Central memory CD4-positive, alpha-beta T cell (primary cell): ENCODE data around the gene CUTC.
"Not testable (repeated sequence)": the region's sequence is repeated elsewhere in the genome, so short reads cannot be mapped to it uniquely, and the experiment has no call there.

Experiments used
- DNase-seq: peaks from one replicate; pipeline ENCODE4 v3.0.0; 2022

The CUTC gene

DNA sequence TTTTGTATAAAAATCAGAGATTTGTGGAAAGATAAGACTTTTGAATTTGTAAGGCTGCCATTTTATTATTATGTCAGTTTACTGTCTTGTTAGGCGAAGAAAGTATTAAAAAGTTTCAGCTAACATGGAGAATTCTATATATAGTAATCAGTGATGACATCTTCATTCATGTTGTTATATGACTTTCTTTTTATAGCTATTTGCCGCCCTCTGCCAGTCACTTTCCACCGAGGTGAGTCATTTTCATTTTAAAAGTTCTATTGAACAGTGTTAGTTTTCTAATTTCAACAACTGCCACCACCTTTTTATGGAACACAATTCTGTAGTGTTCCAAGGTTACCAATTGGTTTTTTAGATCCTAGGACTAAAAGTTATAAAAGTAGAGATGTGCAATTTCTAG lies 11.8 kb downstream of the CUTC start:
- DNase-seq: no peak

GRCh38 chr10:99746166-99746565 lies 14.1 kb downstream of the CUTC start:
- not testable (repeated sequence) for DNase-seq

- no peak for DNase-seq
Measured at GRCh38 chr10:99748823-99749451, 16.9 kb downstream of the CUTC start.

DNA sequence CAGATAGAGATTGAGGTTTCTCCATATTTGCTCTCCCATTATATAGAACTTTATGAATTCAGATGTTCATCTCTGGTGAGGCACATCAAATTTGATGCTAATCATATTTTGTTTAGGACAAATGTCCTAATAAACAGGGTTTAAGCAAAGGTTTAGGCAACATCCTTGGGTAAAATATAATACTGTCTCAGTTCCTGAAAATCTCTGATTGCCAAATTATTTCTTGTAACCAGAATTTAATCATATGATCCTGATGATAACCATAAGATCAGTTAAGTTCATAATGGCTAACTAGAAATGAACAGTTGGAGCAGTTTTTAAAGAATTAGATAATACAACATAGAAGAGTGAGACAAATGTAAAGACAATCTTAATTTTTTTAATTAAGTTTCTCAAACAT lies 18.6 kb downstream of the CUTC start:
- DNase-seq: no peak

DNA sequence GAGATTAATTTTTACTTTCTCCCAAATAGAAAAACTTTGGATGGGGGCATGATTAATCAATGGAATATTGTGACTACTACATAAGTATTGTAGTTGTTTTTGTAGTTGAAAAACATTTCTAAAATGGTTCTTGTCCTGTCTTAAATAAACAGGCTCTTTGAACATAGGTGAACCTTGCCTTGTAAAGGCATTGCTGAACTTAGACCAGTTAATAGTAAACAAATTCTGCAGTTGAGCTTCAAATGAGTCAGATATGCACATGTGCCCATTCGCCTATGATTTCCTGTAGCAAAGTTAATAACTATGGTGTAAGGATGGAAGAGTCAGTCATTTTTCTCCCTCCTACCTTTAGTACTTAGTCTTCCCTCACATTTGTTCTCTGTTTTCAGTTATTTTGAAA lies 22.6 kb downstream of the CUTC start:
- no peak for DNase-seq

DNA sequence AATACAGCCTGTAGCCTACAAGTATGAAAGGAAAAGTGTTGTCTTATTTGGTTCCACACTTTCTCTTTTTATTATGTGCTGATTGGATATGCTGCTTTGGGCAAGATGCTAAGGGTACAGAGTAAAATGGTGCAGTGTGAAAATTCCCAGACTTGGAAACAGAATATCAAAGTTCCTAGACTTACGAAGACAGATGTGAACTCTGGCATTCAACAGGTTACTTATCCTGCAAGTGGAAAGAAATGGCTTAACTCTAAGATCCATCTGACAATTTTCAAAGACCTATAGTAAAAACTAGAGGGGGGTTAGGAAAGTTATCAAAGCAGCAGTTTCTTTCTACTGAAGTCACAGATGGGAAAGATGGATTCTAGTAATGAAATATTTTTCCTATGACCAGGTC lies 24.1 kb downstream of the CUTC start:
- DNase-seq: no peak

GRCh38 chr10:99758211-99758891 lies 26.3 kb downstream of the CUTC start:
- no peak for DNase-seq

DNA sequence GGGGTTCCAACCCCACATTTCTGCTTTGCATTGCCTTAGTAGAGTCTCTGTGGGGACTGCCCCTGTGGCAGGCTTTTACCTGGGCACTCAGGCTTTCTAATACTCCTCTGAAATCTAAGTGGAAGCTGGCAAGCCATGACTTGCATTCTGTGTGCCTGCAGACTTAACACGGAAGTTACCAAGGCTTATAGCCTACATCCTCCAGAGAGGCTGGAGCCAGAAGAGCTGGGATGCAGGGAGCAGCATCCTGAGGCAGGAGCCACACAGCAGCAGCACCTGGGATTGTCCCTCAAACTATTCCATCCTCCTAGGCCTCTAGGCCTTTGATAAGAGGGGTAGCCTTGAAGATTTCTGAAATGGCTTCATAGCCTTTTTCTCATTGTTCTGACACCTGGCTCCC lies 28.3 kb downstream of the CUTC start:
- no peak for DNase-seq

DNA sequence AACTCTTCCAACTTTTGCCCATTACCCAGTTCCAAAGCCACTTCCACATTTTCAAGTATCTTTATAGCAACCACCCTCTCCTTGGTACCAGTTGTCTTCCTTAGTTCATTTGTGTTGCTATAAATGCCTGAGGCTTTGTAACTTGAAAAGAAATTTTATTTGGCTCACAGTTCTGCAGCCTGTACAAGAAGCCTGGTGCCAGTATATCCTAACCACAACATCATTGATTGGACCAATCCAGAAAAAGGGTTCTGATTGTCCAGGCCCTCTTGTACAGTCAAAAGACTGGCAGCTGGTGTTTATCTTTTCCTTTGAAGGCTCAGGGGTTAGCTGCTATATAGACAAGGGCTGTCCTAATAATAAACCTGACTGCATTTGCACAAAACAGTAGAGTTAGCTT lies 29.3 kb downstream of the CUTC start:
- no peak for DNase-seq

GRCh38 chr10:99765672-99766301 lies 33.8 kb downstream of the CUTC start:
- DNase-seq: no peak

GRCh38 chr10:99766302-99766681 lies 34.3 kb downstream of the CUTC start:
- DNase-seq: no peak

DNA sequence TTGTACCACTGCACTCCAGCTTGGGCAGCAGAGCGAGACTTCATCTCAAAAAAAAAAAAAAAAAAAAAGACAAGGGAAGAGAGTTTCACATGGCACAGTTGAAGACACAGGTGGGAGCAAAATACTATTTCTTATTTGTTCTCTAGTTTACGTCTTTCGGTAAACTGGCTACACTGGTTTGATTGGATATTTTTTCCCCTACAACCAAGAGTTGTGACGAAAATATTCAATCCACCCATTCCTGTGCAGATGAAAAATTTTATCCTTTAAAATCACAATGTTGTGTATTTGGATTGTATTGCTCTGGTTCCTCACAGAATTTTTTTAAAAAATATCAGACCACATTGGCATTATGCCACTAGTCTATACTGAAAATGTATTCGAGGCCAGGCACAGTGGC lies 35.9 kb downstream of the CUTC start:
- DNase-seq: no peak

- DNase-seq: no peak
Measured at GRCh38 chr10:99768556-99768955, 36.5 kb downstream of the CUTC start.

DNA sequence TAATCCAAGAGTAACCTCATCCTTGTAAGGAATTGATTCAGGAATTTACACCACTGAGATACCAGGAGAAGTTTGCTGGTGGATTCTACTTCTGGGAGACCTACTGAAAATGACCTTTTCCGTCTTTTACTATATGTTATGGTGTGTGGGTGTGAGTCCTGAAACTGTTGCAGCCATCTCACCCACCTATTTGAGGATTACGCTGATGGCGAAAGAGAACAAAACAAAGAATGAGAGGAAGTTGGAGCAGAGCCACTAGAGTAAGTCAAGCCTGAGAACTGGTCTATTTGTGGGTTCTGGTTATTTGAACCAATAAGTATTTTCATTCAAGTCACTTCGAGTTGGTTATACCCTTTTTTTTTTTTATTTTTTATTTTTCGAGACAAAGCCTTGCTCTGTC lies 37.7 kb downstream of the CUTC start:
- no peak for DNase-seq

GRCh38 chr10:99770408-99771045 lies 38.5 kb downstream of the CUTC start:
- no peak for DNase-seq

GRCh38 chr10:99775850-99776249 lies 43.8 kb downstream of the CUTC start:
- no peak for DNase-seq

DNA sequence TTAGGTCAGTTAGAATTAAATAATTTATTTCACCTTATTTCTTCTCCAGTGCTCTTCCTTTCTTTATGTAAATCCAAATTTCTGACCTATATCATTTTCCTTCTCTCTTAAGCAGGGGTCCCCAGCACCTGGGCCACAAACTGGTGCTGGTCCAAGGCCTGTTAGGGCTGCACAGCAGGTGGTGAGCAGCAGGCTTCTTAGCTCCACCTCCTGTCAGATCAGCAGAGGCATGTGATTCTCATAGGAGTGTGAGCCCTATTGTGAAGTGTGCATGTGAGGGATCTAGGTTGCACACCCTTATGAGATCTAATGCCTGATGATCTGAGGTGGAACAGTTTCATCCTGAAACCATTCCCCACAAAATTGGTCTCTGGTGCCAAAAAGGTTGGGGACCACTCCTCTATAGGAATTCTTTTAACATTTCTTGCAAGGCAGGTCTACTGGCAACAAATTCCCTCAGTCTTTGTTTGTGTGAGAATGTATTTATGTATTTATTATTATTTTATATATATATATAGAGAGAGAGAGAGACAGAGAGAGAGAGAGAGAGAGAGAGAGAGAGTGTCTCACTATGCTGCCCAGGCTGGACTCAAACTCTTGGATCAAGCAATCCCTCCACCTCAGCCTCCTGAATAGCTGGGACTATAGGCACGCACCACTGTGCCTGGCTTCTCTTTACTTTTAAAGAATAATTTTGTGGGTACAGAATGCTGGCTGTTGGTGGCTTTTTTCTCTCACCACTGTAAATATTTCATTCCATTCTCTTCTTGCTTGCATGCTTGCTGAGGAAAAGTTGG lies 46.1 kb downstream of the CUTC start:
- DNase-seq: no peak

DNA sequence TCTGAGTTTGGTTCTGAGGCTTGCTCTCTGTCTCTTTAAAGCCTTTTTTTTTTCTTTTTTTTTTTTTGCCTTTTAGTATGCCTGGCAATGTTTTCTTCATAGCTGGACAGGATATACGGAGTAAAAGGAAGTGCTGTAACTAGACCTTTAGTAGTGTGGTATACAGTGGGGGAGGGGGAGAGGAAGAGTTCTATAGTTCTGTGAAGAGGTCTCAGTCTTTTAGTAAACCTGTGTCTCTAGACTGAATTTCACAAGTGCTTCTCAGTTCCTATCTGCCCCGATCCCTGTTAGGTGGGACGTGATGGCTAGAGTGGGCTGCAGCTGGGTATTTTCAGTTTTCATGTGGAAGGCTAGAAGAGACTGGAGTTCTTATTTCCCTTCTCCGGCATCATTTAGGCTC lies 47.3 kb downstream of the CUTC start:
- DNase-seq: no peak

GRCh38 chr10:99781734-99782429 lies 49.8 kb downstream of the CUTC start:
- DNase-seq: no peak

GRCh38 chr10:99782447-99783286 lies 50.6 kb downstream of the CUTC start, which contains the start of gene ABCC2:
Gene ABCC2 (plus strand): TSS chr10:99782640. CDS start chr10:99782845, 205 bp downstream.
- DNase-seq: no peak

- DNase-seq: no peak
Measured at GRCh38 chr10:99784016-99784726, 52.1 kb downstream of the CUTC start.
